ENCODE data around the gene SERPING1. TPM values are rescaled to one million over a fixed set of nuclear protein-coding genes. Genes with fewer than 3 reads are reported as not detected.

Gene SERPING1
- total RNA-seq, 3 donors from 2014 or later, result 421 to 823 (median 479) TPM

GRCh38 chr11:57639321-57640067, 42.0 kb downstream of the SERPING1 start:
- H3K36me3 ChIP-seq, result no peaks in the 10 kb centered on the region
- H3K27me3 ChIP-seq, result no peaks in the 10 kb centered on the region
- H3K9me3 ChIP-seq, result no peaks in the 10 kb centered on the region
- peaks cover 0 to 6% of the 10 kb centered on the region in 2 donors for H3K4me1 ChIP-seq
- intact Hi-C loops (cut with DNase I; ENCODE audit: low total_unique reads), result loop anchor here (5.0 kb wide), 1 partner anchor 72 kb away; the partner anchor contains the start of gene UBE2L6
- TF ChIP-seq CTCF (IDR thresholded peaks at IDR 0.05) (no peak), POLR2AphosphoS5 (IDR thresholded peaks at IDR 0.05) (no peak), POLR2A (IDR thresholded peaks at IDR 0.05) (no peak)
- peak overlapping the region; percentile 85 to 91 (median 90) for H3K4me3 ChIP-seq
- peak overlapping the region; percentile 92 to 95 for H3K27ac ChIP-seq
- DNase-seq (ENCODE audit: low spot score in 2 of 2), result no peak

DNA sequence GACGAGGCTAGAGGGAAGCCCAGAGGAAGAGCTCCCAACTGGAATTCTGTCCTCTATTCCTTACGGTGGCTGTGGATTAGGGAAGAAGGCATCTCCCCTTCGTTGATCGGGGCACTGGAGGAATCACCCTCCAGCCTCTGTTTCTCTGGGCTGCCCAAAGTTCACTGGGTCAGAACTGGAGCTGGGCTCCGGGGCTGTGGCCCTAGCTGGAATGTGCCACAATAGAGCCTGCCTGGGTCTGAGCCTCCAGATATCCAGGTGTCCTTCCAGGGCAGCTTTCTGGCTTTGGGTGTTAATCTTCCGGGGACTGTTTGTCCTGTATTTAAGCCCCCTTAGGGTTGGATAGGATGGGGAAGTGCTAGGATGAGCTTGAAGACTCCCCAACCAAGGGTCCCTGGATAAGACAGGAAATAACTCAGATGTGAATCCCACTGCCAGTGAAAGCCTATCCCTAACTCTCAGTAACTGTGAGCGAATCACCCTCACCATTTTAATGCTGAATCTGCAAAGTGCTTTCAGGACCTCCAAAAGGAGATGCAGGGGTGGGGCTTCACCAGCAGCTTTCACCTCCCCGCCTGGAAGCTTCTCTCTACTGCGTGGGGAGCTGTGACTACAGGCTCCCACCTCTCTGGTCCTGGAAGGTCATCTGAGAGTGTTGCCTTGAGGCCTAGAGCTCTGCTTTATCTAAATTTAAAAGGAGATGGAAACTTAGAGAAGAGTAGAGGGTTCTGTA, 42.7 kb downstream of the SERPING1 start:
- DNase-seq (ENCODE audit: low spot score in 2 of 2), result no peak
- Histone ChIP-seq H3K9me3 (no peaks in the 10 kb centered on the region), H3K27ac (peak overlapping the region; percentile 92 to 95), H3K27me3 (no peaks in the 10 kb centered on the region), H3K4me1 (peaks cover 0 to 9% of the 10 kb centered on the region in 2 donors), H3K4me3 (peak overlapping the region in 2 of 3 donors; percentile 90 to 91), H3K36me3 (no peaks in the 10 kb centered on the region)
- intact Hi-C loops (cut with DNase I; ENCODE audit: low total_unique reads), result no loop called here
- no peak for TF ChIP-seq CTCF (IDR thresholded peaks at IDR 0.05)
- no peak for TF ChIP-seq POLR2A (IDR thresholded peaks at IDR 0.05)
- no peak for TF ChIP-seq POLR2AphosphoS5 (IDR thresholded peaks at IDR 0.05)

DNA sequence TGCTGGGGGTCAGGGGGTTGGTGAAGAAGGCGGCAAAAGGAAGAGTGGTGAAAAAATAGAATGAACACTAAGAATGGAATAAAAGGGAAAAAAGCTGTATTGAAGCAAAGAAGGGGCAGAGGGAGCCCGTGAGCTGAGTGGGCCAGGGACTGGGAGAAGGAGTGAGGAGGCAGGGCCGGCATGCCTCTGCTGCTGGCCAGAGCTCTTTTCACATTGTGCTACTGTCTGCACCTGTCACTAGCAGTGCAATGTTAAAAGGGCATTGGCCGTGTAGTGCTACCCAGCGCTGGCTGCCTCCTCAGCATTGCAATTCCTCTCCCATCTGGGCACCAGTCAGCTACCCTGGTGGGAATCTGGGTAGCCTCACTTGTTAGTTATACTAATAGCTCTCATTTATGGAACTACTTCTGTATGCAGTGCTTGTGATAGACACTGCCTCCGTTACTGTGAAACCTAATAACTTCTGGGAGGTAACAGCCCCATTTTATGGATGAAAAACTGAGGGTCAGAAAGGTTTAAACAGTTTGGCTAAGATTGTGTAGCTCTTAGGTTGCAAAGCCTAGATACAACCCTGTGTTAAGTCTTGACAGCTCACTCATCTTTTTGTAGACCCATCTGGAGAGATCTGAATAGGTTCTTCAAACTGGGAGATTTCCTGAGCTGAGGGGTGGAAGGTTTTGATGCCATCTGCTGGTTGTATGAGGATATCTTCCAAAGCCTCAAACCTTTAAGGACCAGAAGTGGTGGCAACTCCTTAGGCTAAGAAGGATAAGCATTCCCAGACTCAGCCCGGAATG, 43.7 kb downstream of the SERPING1 start:
- TF ChIP-seq CTCF (IDR thresholded peaks at IDR 0.05) (peak; percentile 31 to 53 (median 44)), POLR2A (IDR thresholded peaks at IDR 0.05) (no peak)
- Histone ChIP-seq H3K9me3 (no peaks in the 10 kb centered on the region), H3K27me3 (no peaks in the 10 kb centered on the region), H3K4me1 (peaks cover 0 to 9% of the 10 kb centered on the region in 2 donors), H3K4me3 (peak overlapping the region in 1 of 3 donors; percentile 90), H3K36me3 (no peaks in the 10 kb centered on the region), H3K27ac (peak overlapping the region in 1 of 2 donors; percentile 9)
- no peak for DNase-seq (ENCODE audit: low spot score in 2 of 2)
- intact Hi-C loops (cut with DNase I; ENCODE audit: low total_unique reads), result no loop called here

DNA sequence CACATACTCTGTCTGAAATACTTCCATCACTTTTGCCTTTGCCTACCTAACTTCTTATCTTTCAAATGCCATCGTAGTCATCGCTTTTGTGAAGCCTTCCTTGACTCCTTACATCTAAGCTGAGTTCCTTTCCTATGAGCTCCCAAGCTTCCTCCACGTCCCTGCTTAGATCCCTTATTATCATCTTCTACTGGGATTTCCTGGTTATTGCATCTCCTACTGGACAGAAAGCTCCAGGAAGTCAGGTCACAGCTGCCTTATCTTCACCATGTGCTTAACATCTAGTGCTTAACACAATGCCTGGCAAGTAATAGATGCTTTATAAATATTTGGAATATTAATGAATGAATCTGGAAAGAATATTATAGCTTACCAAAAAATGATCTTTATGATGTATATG, 46.3 kb downstream of the SERPING1 start:
- no peak for DNase-seq (ENCODE audit: low spot score in 2 of 2)
- no peak overlapping the region for H3K4me3 ChIP-seq
- H3K27ac ChIP-seq, result no peak overlapping the region
- H3K27me3 ChIP-seq, result peaks cover 0 to 16% of the 10 kb centered on the region in 2 donors
- H3K9me3 ChIP-seq, result no peaks in the 10 kb centered on the region
- intact Hi-C loops (cut with DNase I; ENCODE audit: low total_unique reads), result no loop called here
- H3K36me3 ChIP-seq, result no peaks in the 10 kb centered on the region
- H3K4me1 ChIP-seq, result peaks cover 14 to 20% of the 10 kb centered on the region in 2 donors
- TF ChIP-seq POLR2AphosphoS5 (IDR thresholded peaks at IDR 0.05), result no peak
- no peak for TF ChIP-seq CTCF (IDR thresholded peaks at IDR 0.05)
- no peak for TF ChIP-seq POLR2A (IDR thresholded peaks at IDR 0.05)

Measured in breast epithelium (tissue), 4 donors.